Activated CD4-positive, alpha-beta T cell treated with anti-CD3 and anti-CD28 coated beads, Interleukin-2, Interleukin-6, amounts not matched to agents 100 ng/mL and 50 ng/mL, durations not matched to agents 16 hours and 8 hours (primary cell): ENCODE results near the gene SNAPC4.

Source experiments
- DNase-seq: peaks from one replicate; pipeline ENCODE4 v3.0.0-alpha.2; 2020

Gene SNAPC4

GRCh38 chr9:136367296-136368145 lies 32.4 kb downstream of the SNAPC4 start:
- DNase-seq: no peak

GRCh38 chr9:136366826-136367225 lies 33.1 kb downstream of the SNAPC4 start:
- no peak for DNase-seq

- DNase-seq: no peak
Observed at GRCh38 chr9:136365775-136366222, 34.2 kb downstream of the SNAPC4 start.

GRCh38 chr9:136364942-136365774 lies 34.8 kb downstream of the SNAPC4 start:
- no peak for DNase-seq

GRCh38 chr9:136363949-136364748 lies 35.8 kb downstream of the SNAPC4 start:
- DNase-seq: no peak

- DNase-seq: peak; percentile 99
Observed at GRCh38 chr9:136363106-136363948, 36.6 kb downstream of the SNAPC4 start, which contains the start of gene DNLZ. TSS of gene DNLZ (minus strand) at chr9:136363744. CDS start at chr9:136363714, 30 bp downstream.

- no peak for DNase-seq
Observed at GRCh38 chr9:136362450-136362784, 37.6 kb downstream of the SNAPC4 start.

- DNase-seq: no peak
Observed at GRCh38 chr9:136361754-136362449, 38.1 kb downstream of the SNAPC4 start.

GRCh38 chr9:136361047-136361753 lies 38.8 kb downstream of the SNAPC4 start:
- DNase-seq: no peak

- no peak for DNase-seq
Observed at GRCh38 chr9:136359774-136360718, 39.9 kb downstream of the SNAPC4 start.

- DNase-seq: no peak
Observed at GRCh38 chr9:136358888-136359287, 41.1 kb downstream of the SNAPC4 start.

- DNase-seq: no peak
Observed at GRCh38 chr9:136358016-136358415, 42.0 kb downstream of the SNAPC4 start.

GRCh38 chr9:136357202-136357725 lies 42.7 kb downstream of the SNAPC4 start:
- no peak for DNase-seq

GRCh38 chr9:136355616-136356557 lies 44.1 kb downstream of the SNAPC4 start:
- DNase-seq: no peak

GRCh38 chr9:136354592-136355085 lies 45.3 kb downstream of the SNAPC4 start:
- no peak for DNase-seq

- no peak for DNase-seq
Observed at GRCh38 chr9:136353757-136354488, 46.0 kb downstream of the SNAPC4 start.

- no peak for DNase-seq
Observed at GRCh38 chr9:136353088-136353487, 46.9 kb downstream of the SNAPC4 start.
